K562 (cell line): ENCODE results near the gene HOXB13. TPM values are rescaled to one million over a fixed set of nuclear protein-coding genes. Genes with fewer than 3 reads are reported as not detected.
A peak's percentile ranks its signal among the peaks of the same experiment; 100 is the strongest.

Experiments
- ATAC-seq: fragments of 200-7000 bp; cut with Tn5 transposase; 3 replicates; pipeline ENCODE4 v1.9.1; 2020; ENCODE audit warnings: moderate library complexity
- Bru-seq: library from RNA; stranded (reverse); fragments of 400-500 nt; gene quantifications from one replicate; lab custom pipeline; 2021; lab: Mats Ljungman, UMichigan
- BruChase-seq, 2 experiments: library from RNA; stranded (reverse); fragments of 400-500 nt; gene quantifications; one replicate each; lab custom pipeline; 2021; lab: Mats Ljungman, UMichigan
- BruUV-seq: library from RNA; stranded (reverse); fragments of 400-500 nt; replicated peaks from 2 replicates; lab custom pipeline; 2021; lab: Mats Ljungman, UMichigan
- CTCF ChIA-PET: fragments of 300-600 bp; formaldehyde crosslinking; extraction: SDS; loops from one replicate; lab custom pipeline; 2021; ENCODE audit warnings: low intra/inter-chr PET ratio; lab: Yijun Ruan, JAX
- POLR2A ChIA-PET: fragments of 300-600, 350-650 bp; sonication (Branson Sonifier 250); formaldehyde crosslinking; extraction: SDS; loops from one replicate; lab custom pipeline; 2021; ENCODE audit warnings: antibody characterized with exemption, inconsistent platforms; lab: Yijun Ruan, JAX
- DNase-seq, 4 experiments: peaks; one replicate each; pipeline versions ENCODE4 v3.0.0 to v3.0.0-alpha.2; 2011 to 2018; ENCODE audit warnings: low spot score in 3 of 4, mixed read lengths in 3 of 4; ENCODE audit errors: extremely low read depth in 1 of 4
- FAIRE-seq: peaks from 2 replicates; lab custom pipeline; 2011; peaks lifted over from hg19 to GRCh38; lab: Jason Lieb, UNC
- H2AFZ ChIP-seq: 2 replicates; pipeline ENCODE4 v1.6.0; 2011; ENCODE audit warnings: low read depth, low read length, control low read depth, inconsistent platforms
- H3K27ac ChIP-seq: fragments of 200-600 bp; 3 replicates; pipeline ENCODE4 v1.8.0; 2011; ENCODE audit warnings: low read depth, mild to moderate bottlenecking, control low read depth, inconsistent platforms, low read length, moderate library complexity, mixed read lengths; ENCODE audit errors: extremely low read depth
- H3K27me3 ChIP-seq, 2 experiments: fragments of 300-600 bp in 1 of 2; 2 replicates in 1 of 2; 3 replicates in 1 of 2; pipeline versions ENCODE4 v1.6.0 to v1.8.0; 2011; ENCODE audit warnings: inconsistent platforms in 2 of 2, low read length in 2 of 2, mild to moderate bottlenecking in 1 of 2, mixed read lengths in 1 of 2, moderate library complexity in 1 of 2; ENCODE audit not compliant: control insufficient read depth in 2 of 2, insufficient read depth in 2 of 2
- H3K36me3 ChIP-seq: fragments of 300-600 bp; 3 replicates; pipeline ENCODE4 v1.8.0; 2011; ENCODE audit warnings: mild to moderate bottlenecking, low read length, inconsistent platforms; ENCODE audit not compliant: control insufficient read depth, insufficient read depth
- H3K4me1 ChIP-seq, 2 experiments: fragments of 200-600 bp in 1 of 2; replicated peaks in 1 of 2; 2 replicates in 1 of 2; 3 replicates in 1 of 2; pipeline versions ENCODE4 v1.5.1 to v1.8.0; 2011; ENCODE audit warnings: inconsistent platforms in 2 of 2, low read length in 2 of 2, mild to moderate bottlenecking in 1 of 2, mixed read lengths in 1 of 2, moderate library complexity in 1 of 2; ENCODE audit not compliant: control insufficient read depth in 2 of 2, insufficient read depth in 2 of 2
- H3K4me2 ChIP-seq: 2 replicates; pipeline ENCODE4 v1.6.1; 2011; ENCODE audit warnings: low read length, control low read depth, inconsistent platforms, mixed read lengths; ENCODE audit not compliant: insufficient read depth
- H3K4me3 ChIP-seq: fragments of 200-600 bp; sonication (generic), shearing (Covaris generic); 2 replicates; pipeline ENCODE4 v1.5.1; 2016; ENCODE audit warnings: control low read depth, inconsistent platforms
- H3K79me2 ChIP-seq: fragments of 200-600 bp; 3 replicates; pipeline ENCODE4 v1.8.0; 2011; ENCODE audit warnings: low read length, inconsistent platforms; ENCODE audit not compliant: control insufficient read depth, insufficient read depth
- H3K9ac ChIP-seq, 2 experiments: 2 replicates each; pipeline versions ENCODE4 v1.6.0 to v1.6.1; 2011; ENCODE audit warnings: low read depth in 2 of 2, low read length in 2 of 2, control low read depth in 1 of 2, inconsistent platforms in 1 of 2, mild to moderate bottlenecking in 1 of 2, mixed read lengths in 1 of 2; ENCODE audit not compliant: insufficient read depth in 1 of 2
- H3K9me1 ChIP-seq: one replicate; pipeline ENCODE4 v1.6.0; 2011; ENCODE audit warnings: inconsistent platforms, mild to moderate bottlenecking, low read length, moderate library complexity; ENCODE audit not compliant: control insufficient read depth, insufficient read depth
- H3K9me3 ChIP-seq: replicated peaks from 2 replicates; pipeline ENCODE4 v1.5.1; 2011; ENCODE audit warnings: low read depth, low read length, inconsistent platforms; ENCODE audit not compliant: control insufficient read depth, insufficient read depth
- H4K20me1 ChIP-seq: replicated peaks from 2 replicates; pipeline ENCODE4 v1.6.1; 2011; ENCODE audit warnings: low read length, inconsistent platforms, mixed read lengths; ENCODE audit not compliant: control insufficient read depth, insufficient read depth
- CXXC5 ChIP-seq: fragments of 250-450 bp; sonication (Bioruptor Pico); IDR thresholded peaks from 2 replicates; pipeline ENCODE4 v1.8.0; 2022; ENCODE audit warnings: inconsistent platforms, mild to moderate bottlenecking, moderate library complexity
- ELF4 ChIP-seq: fragments of 450-650 bp; formaldehyde crosslinking; IDR thresholded peaks from 2 replicates; pipeline ENCODE4 v1.4.0; 2022; ENCODE audit warnings: missing genetic modification characterization
- HDAC1 ChIP-seq, 2 experiments: fragments of 450-650 bp; IDR thresholded peaks; 2 replicates each; pipeline ENCODE4 v1.6.1; 2016 to 2017; ENCODE audit warnings: inconsistent platforms in 1 of 2, mild to moderate bottlenecking in 1 of 2, moderate library complexity in 1 of 2
- MIER1 ChIP-seq: fragments of 450-650 bp; IDR thresholded peaks from 2 replicates; pipeline ENCODE4 v1.6.1; 2016; ENCODE audit warnings: antibody characterized with exemption, mild to moderate bottlenecking, low read depth
- NFATC3 ChIP-seq: fragments of 450-650 bp; IDR thresholded peaks from 2 replicates; pipeline ENCODE4 v1.6.1; 2017; ENCODE audit warnings: mild to moderate bottlenecking
- NFYB ChIP-seq: IDR thresholded peaks from 2 replicates; pipeline ENCODE4 v1.6.1; 2011; ENCODE audit warnings: mild to moderate bottlenecking, moderate library complexity; ENCODE audit not compliant: insufficient read length; ENCODE audit errors: extremely low read depth
- NRF1 ChIP-seq, 2 experiments: fragments of 450-650 bp; IDR thresholded peaks in 1 of 2; conservative IDR thresholded peaks in 1 of 2; 2 replicates each; pipeline ENCODE4 v1.6.1; 2014; ENCODE audit warnings: mild to moderate bottlenecking in 2 of 2
- ZBTB12 ChIP-seq: fragments of 250-450 bp; sonication (Bioruptor Pico); IDR thresholded peaks from 2 replicates; pipeline ENCODE4 v1.4.0; 2020
- WGBS: fragments of 100-300 bp; shearing (Covaris generic); methylation state at CpG from one replicate; pipeline ENCODE4 v1.1.6; 2016; ENCODE audit warnings: low coverage, mixed read lengths; ENCODE audit not compliant: insufficient coverage; ENCODE audit errors: missing lambda C conversion rate; 5-methylcytosine and 5-hydroxymethylcytosine counted together
- in situ Hi-C: fragments of 300-500 bp; cut with MboI; formaldehyde crosslinking; loops from 4 replicates; pipeline ENCODE4 v1.15.0; 2018; ENCODE audit warnings: inconsistent platforms, mixed read lengths
- intact Hi-C: fragments of 100-400 bp; cut with micrococcal nuclease; formaldehyde crosslinking; loops from 2 replicates; pipeline ENCODE4 v1.14.2; 2022
- long read RNA-seq, 3 experiments: library from polyadenylated mRNA in 2 of 3; library from RNA in 1 of 3; unstranded in 2 of 3; stranded (forward) in 1 of 3; transcript quantifications; one replicate each; pipeline ENCODE4 v2.0.0, GENCODE V29; 2019 to 2022
- polyA minus RNA-seq, 3 experiments: library from RNA; depleted of rRNA, polyadenylated mRNA; stranded (reverse); fragments of >200 nt; gene quantifications; 2 replicates each; pipeline ENCODE4 v1.2.3, GENCODE V29; 2011
- polyA plus RNA-seq, 8 experiments: library from polyadenylated mRNA; depleted of rRNA in 4 of 8; stranded (reverse) in 5 of 8; unstranded in 3 of 8; fragments of >200 nt; fragmentation: Nextera tagmentation in 2 of 8; fragmentation: Illumina TruSeq in 1 of 8; extraction: Ambion mirVana in 2 of 8; extraction: Trizol in 1 of 8; gene quantifications; 2 replicates each; pipeline versions ENCODE4 v1.2.1 to v1.2.3, GENCODE V29; 2011 to 2014; ENCODE audit warnings: inconsistent platforms in 1 of 8, missing spikeins in 1 of 8
- total RNA-seq, 7 experiments: library from RNA; depleted of rRNA in 6 of 7; stranded (reverse); fragments of >200 nt in 6 of 7; fragmentation: Illumina TruSeq in 2 of 7; extraction: Trizol in 2 of 7; gene quantifications; 2 replicates each; pipeline versions ENCODE4 v1.2.1 to v1.2.3, GENCODE V29; 2011 to 2021; ENCODE audit warnings: low replicate concordance in 1 of 7
- TF ChIP-seq, protein P1 (sequence below): IDR thresholded peaks from 2 replicates; pipeline ENCODE4 v1.6.1; 2016; ENCODE audit warnings: missing genetic modification characterization, missing compliant biosample characterization

HOXB13 gene
- total RNA-seq (2011; cell fraction: chromatin; rRNA removed; ENCODE audit: low replicate concordance) = not detected in 2 replicates
- not detected in 2 replicates for total RNA-seq (2011; cell fraction: nucleolus; rRNA removed)
- total RNA-seq (2011; cell fraction: nucleoplasm; rRNA removed) = not detected in 2 replicates
- total RNA-seq (2014; rRNA removed) (not detected in 2 replicates), total RNA-seq (2014; rRNA removed; fragmentation: Illumina TruSeq; extraction: Trizol) (not detected in 2 replicates), total RNA-seq (2015; rRNA removed; fragmentation: Illumina TruSeq; extraction: Trizol) (not detected in 2 replicates), total RNA-seq (2021) (not detected in 2 replicates), polyA plus RNA-seq (2011; rRNA removed) (0.01 TPM in 1 of 2 replicates, not detected in the other), polyA plus RNA-seq (2014; fragmentation: Illumina TruSeq; extraction: Trizol) (not detected in 2 replicates), polyA plus RNA-seq (2014; fragmentation: Nextera tagmentation; extraction: Ambion mirVana) (not detected), polyA plus RNA-seq (2014; rRNA removed) (not detected in 2 replicates), polyA minus RNA-seq (2011; rRNA and poly(A)+ RNA removed) (not detected in 2 replicates), Bru-seq, nascent RNA (percentile 39 among the genes with signal in this experiment), BruChase-seq, experiment 1, labeled RNA remaining after a 2-hour chase (percentile 41 among the genes with signal in this experiment), BruChase-seq, experiment 2, labeled RNA remaining after a 6-hour chase (percentile 38 among the genes with signal in this experiment)
- polyA plus RNA-seq (2011; cell fraction: cytosol; rRNA removed) = 0.03 TPM in 1 of 2 replicates, not detected in the other
- not detected in 2 replicates for polyA plus RNA-seq (2011; cell fraction: nucleus; rRNA removed)
- not detected in 2 replicates for polyA plus RNA-seq (2012)
- polyA minus RNA-seq (2011; cell fraction: cytosol; rRNA and poly(A)+ RNA removed) = not detected in 2 replicates
- polyA minus RNA-seq (2011; cell fraction: nucleus; rRNA and poly(A)+ RNA removed) = not detected in 2 replicates
- long read RNA-seq, experiment 1 = 0 reads
- long read RNA-seq, experiment 2 = 0 reads
- long read RNA-seq, experiment 3 = 0 reads

- no TSS peak for BruUV-seq
- Histone ChIP-seq H3K4me2 (no peak within 1 kb of the TSS), H3K36me3 (no peaks in the 10 kb centered on the region), H3K27ac (no peak within 1 kb of the TSS), H4K20me1 (no peaks in the 10 kb centered on the region; the same call in none of the 2 replicates), H3K4me1 (peaks cover 0 to 24% of the 10 kb centered on the region in 2 experiments; a peak in 2 of 5 replicates), H2AFZ (peak within 1 kb of the TSS; percentile 38; the same call in 1 of the 2 replicates), H3K79me2 (no peaks in the 10 kb centered on the region), H3K4me3 (no peak within 1 kb of the TSS), H3K9me1 (no peaks in the 10 kb centered on the region), H3K9me3 (no peaks in the 10 kb centered on the region), H3K9ac (no peak within 1 kb of the TSS), H3K27me3 (peaks cover 70 to 78% of the 10 kb centered on the region in 2 experiments)
- TF ChIP-seq MIER1 (no peak), ELF4 (CRISPR knock-in tag) (peak; percentile 67; the same call in 1 of the 2 replicates), ZBTB12 (CRISPR knock-in tag) (no peak), CXXC5 (peak; percentile 31), HDAC1 (IDR thresholded peaks at IDR 0.05) (0 out of 4 replicates have a peak, but pooled peaks of 1 of the 2 experiments have one; percentile 28), NRF1 (conservative IDR thresholded peaks at IDR 0.05 in 1 of 2, IDR thresholded peaks at IDR 0.05 in 1 of 2) (peak; percentile 37 to 45; a peak in 2 of 4 replicates), NFATC3 (no peak), NFYB (peak; percentile 36)
- TF ChIP-seq, protein P1, sequence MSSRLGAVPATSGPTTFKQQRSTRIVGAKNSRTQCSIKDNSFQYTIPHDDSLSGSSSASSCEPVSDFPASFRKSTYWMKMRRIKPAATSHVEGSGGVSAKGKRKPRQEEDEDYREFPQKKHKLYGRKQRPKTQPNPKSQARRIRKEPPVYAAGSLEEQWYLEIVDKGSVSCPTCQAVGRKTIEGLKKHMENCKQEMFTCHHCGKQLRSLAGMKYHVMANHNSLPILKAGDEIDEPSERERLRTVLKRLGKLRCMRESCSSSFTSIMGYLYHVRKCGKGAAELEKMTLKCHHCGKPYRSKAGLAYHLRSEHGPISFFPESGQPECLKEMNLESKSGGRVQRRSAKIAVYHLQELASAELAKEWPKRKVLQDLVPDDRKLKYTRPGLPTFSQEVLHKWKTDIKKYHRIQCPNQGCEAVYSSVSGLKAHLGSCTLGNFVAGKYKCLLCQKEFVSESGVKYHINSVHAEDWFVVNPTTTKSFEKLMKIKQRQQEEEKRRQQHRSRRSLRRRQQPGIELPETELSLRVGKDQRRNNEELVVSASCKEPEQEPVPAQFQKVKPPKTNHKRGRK = peak; percentile 77
- DNase-seq (peak; percentile 39 to 63 (median 55)), ATAC-seq (0 out of 3 replicates have a peak, but pooled peaks have one; percentile 22), FAIRE-seq (no peak)
- in situ Hi-C loops = no loop called here
- intact Hi-C loops = no loop called here
- ChIA-PET POLR2A (interaction anchor here (0.6 to 1.4 kb wide), 4 partner anchors 9 to 41 kb away, joined by 3 to 4 read pairs (median 3); no protein-coding TSS in a partner anchor), CTCF (interaction anchor here (0.7 kb wide), 1 partner anchor 63 kb away, joined by 3 read pairs; no protein-coding TSS in a partner anchor)
- WGBS = 17% methylated on average over 38 of the region's 55 CpGs
These were observed at the start of gene HOXB13 for GRCh38 chr17:48728232-48729231. Gene HOXB13, minus strand, starts transcription at chr17:48728750. Its CDS starts 157 bp downstream, at chr17:48728593.
